Thoracic aorta (tissue), 2 donors: ENCODE results near the gene NUTM1. TPM values are rescaled to one million over a fixed set of nuclear protein-coding genes. Genes with fewer than 3 reads are reported as not detected.
"Not testable (repeated sequence)": the region's sequence is repeated elsewhere in the genome, so short reads cannot be mapped to it uniquely, and the experiment has no call there.

Experiments
- ATAC-seq: fragments of 150-250 bp; one replicate; pipeline ENCODE4 v1.8.0; 2017; ENCODE audit warnings: low read depth; ENCODE audit not compliant: insufficient number of reproducible peaks, low FRiP score
- DNase-seq: peaks from one replicate; pipeline ENCODE4 v3.0.0-alpha.2; 2020; ENCODE audit warnings: low spot score
- H3K27ac ChIP-seq, 2 donors: fragments of 200-600 bp; sonication (generic); 1 replicate in 1 of 2; 2 replicates in 1 of 2; pipeline ENCODE4 v1.5.1; 2016; ENCODE audit warnings: mild to moderate bottlenecking in 2 of 2, moderate library complexity in 2 of 2
- H3K27me3 ChIP-seq: fragments of 200-600 bp; sonication (generic); replicated peaks from 2 replicates; pipeline ENCODE4 v1.6.0; 2016; ENCODE audit warnings: mild to moderate bottlenecking; ENCODE audit not compliant: insufficient read depth
- H3K36me3 ChIP-seq: fragments of 200-600 bp; sonication (generic); one replicate; pipeline ENCODE4 v1.5.1; 2016
- H3K4me1 ChIP-seq, 2 donors: fragments of 200-600 bp; sonication (generic); 1 replicate in 1 of 2; 2 replicates in 1 of 2; pipeline versions ENCODE4 v1.5.1 to v1.6.0; 2016; ENCODE audit warnings: low read depth in 2 of 2, mild to moderate bottlenecking in 1 of 2; ENCODE audit not compliant: control insufficient read depth in 1 of 2
- H3K4me3 ChIP-seq: fragments of 200-600 bp; sonication (generic); 2 replicates; pipeline ENCODE4 v1.5.1; 2016; ENCODE audit warnings: mild to moderate bottlenecking
- H3K9me3 ChIP-seq: fragments of 200-600 bp; sonication (generic); 2 replicates; pipeline ENCODE4 v1.5.1; 2016
- total RNA-seq, 2 donors: library from RNA; depleted of rRNA; stranded (reverse); fragments of >200 nt; gene quantifications; one replicate each; pipeline versions ENCODE4 v1.1.0 to v1.2.3, GENCODE V29; 2016

NUTM1 gene
- total RNA-seq, 2 donors from 2014 or later: not detected

- not testable (repeated sequence) for ATAC-seq
Measured at GRCh38 chr15:34403899-34404298, 60.8 kb downstream of the NUTM1 start.

More at GRCh38 chr15:34403899-34404298, 60.8 kb downstream of the NUTM1 start:
- DNase-seq, H3K4me1 ChIP-seq, H3K27me3 ChIP-seq, H3K27ac ChIP-seq, H3K36me3 ChIP-seq, H3K4me3 ChIP-seq, H3K9me3 ChIP-seq: not testable (repeated sequence)

Other genes starting within 250 kb of the NUTM1 start
- 10 to 100 TPM; 38.0 to 49.0 TPM for gene EMC7, start 241.5 kb upstream of the NUTM1 start, total RNA-seq
- 1 to 10 TPM in 1 of 2 donors, under 1 TPM in 1; 0.27 to 1.2 TPM for gene PGBD4, start 241.2 kb upstream of the NUTM1 start, total RNA-seq
- 10 to 100 TPM; 61.9 to 93.8 TPM for gene KATNBL1, start 133.2 kb upstream of the NUTM1 start, total RNA-seq
- gene EMC4, start 118.3 kb upstream of the NUTM1 start, total RNA-seq: 100 to 1,000 TPM; 107 to 113 TPM
- 10 to 100 TPM; 58.3 to 82.9 TPM for gene SLC12A6, start 5.5 kb upstream of the NUTM1 start, total RNA-seq
- 10 to 100 TPM; 28.9 to 88.8 TPM for gene NOP10, start 179 bp upstream of the NUTM1 start, total RNA-seq
- 10 to 100 TPM; 13.1 to 20.0 TPM for gene LPCAT4, start 23.9 kb downstream of the NUTM1 start, total RNA-seq
- gene GOLGA8A, start 94.5 kb downstream of the NUTM1 start, total RNA-seq: 100 to 1,000 TPM in 1 of 2 donors, 10 to 100 TPM in 1; 48.6 to 104 TPM
- gene GOLGA8B, start 240.3 kb downstream of the NUTM1 start, total RNA-seq: 100 to 1,000 TPM; 146 to 184 TPM